Fibroblast of peridontal ligament (primary cell): ENCODE data around the gene SINHCAF.
A peak's percentile ranks its signal among the peaks of the same experiment; 100 is the strongest.
"Not testable (repeated sequence)": the region's sequence is repeated elsewhere in the genome, so short reads cannot be mapped to it uniquely, and the experiment has no call there.

Experiments
- DNase-seq: peaks from one replicate; pipeline ENCODE4 v3.0.0-alpha.2; 2010; ENCODE audit errors: extremely low read depth

Gene SINHCAF

DNA sequence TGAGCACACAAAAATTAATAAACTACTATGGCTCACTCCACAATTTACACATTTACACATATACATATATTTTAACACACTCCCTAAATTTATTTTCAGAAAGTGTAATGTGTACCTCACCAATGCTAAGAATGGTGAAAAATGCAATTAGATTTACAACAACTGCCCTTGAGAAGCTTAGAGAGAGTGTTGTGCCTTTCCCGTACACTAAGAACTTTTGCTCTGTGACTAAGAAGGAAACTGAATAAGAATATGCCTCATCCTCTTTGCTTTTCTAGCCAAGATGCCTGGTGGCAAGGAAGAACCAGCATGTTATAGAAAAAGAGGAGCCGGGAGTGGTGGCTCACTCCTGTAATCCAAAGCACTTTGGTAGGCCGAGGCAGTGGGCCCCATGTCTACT lies 62.3 kb downstream of the SINHCAF start:
- DNase-seq = no peak

DNA sequence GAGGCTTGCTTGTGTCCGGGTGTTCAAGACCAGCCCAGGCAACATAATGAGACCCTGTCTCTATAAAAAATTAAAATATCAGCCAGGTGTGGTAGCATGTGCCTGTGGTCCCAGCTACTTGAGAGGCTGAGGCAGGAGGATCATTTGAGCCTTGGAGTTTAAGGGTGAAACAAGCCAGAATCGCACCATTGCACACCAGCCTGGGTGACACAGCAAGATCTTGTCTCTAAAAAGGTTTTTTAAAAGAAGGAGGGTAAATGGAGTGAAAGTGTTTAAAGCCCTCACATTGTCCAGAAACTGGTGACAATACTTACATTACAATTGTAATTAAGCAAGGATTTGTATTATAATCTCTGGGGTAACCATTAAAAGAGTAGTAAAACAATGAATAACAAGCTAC lies 64.2 kb downstream of the SINHCAF start:
- DNase-seq = no peak

DNA sequence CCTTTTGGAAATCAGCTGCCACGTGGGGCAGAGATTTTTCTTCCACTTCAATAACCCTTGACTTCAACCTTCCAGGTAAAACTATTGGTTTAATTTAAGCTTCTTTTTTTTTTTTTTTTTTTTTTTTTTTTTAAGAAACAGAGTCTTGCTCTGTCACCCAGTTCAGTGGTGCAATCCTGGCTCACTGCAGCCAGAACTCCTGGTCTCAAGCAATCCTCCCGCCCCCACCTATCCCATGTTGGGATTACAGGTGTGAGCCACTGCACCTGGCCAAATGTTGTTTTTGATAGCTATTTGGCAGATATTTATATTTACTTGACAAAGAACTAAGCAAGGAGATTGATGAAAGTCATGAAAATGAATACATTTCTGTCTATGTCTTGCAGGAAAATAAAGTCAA lies 65.1 kb downstream of the SINHCAF start:
- DNase-seq = no peak

DNA sequence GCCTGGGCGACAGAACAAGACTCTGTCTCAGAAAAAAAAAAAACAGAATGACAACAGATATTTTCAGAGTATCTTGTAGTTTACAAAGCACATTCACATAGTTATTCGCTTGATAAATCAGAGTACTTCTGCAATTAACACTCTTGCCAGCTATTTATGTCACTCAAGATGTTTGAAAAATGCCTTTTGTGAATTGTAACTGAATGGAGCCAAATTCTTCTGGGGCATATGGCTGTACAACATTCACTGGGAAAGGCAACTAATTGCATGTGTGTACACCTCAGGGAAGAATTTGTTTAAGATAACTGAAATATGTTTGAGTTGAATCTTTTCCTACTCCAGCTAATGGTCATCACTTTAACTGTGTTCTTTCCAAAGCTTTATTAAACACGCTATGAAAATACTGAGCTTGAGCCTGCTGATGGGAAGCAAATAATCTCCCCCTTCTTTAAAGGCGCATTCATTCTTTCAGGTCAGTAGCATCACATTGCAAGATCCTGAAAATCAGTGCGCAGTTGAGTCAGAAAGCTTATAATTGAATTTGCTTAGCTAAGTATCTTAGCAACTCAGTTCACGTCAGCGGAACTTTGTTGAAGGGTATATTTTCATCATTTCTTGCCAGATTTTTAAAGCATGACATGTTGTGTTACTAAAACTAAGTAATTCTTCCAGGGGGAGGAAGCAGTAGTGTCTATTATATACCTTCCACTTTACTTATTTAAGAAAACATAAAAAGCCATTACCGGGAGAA lies 66.6 kb downstream of the SINHCAF start:
- DNase-seq = no peak

DNA sequence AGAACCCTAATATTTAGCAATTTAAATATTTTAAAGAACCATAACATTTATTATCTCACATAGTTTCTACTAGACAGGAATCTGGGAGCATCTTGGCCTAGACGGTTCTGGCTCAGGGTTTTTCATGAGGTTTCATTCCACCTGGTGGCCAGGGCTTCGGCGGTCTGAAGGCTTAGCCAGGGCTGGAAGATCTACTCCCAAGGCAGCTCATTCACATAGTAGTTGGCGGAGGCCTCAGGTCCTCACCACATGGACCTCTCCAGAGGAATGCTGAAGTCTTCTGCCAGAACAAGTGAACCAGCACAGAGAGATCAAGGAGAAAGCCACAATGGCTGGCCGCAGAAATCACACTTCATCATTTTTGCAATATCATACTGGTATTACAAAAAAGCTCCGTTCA lies 68.2 kb downstream of the SINHCAF start:
- no peak for DNase-seq

DNA sequence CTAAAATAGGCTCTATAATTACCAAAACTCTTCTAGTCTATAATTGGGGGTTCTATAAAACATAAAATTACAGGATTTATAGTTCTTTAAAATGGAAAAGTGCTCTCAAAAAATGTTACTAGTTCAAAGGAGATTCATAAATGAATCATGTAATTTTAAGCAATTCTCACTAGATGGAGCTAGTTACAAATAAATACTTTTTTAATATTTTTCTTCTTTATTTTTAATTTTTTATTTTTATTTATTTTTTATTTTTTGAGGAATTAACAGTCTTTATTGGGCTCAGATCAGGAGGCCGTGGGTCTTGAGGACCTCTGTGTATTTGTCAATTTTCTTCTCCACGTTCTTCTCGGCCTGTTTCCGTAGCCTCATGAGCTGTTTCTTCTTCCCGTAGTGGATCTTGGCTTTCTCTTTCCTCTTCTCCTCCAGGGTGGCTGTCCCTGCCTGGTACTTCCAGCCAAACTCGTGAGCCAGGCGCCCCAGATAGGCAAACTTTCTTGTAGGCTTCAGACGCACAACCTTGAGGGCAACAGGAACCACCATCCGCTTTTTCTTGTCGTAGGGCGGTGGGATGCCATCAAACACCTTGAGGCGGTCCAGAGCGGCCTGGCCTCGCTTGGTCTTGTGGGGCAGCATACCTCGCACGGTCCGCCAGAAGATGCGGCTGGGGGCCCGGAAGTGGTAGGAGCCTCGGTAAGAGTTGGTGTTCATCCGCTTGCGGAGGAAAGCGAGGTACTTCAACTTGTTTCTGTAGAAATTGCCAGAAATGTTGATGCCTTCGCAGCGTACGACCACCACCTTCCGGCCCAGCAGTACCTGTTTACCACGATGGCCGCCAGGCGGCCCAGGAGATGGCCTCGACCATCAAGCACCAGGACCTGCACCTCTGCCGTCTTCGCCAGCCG lies 74.0 kb downstream of the SINHCAF start:
- DNase-seq = peak; percentile 14

DNA sequence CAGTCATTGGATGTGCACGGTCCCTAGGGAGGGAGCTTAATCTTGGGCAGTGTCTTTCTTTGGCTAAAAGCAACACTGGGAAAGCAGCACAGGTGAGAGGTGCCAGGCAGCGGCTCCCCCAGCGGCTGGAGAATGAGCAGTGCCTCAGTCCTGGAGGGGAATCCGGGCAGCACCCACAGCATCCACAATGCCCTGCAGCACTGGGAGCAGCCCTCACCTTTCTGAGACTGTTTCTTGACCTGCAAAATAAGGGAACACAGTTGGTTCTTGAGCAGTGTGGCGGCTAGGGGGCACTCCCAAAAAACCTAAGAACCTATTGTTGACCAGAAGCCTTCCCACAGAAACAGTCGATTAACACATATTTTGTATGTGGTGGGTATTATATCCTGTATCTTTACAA lies 75.8 kb downstream of the SINHCAF start:
- DNase-seq = no peak

DNA sequence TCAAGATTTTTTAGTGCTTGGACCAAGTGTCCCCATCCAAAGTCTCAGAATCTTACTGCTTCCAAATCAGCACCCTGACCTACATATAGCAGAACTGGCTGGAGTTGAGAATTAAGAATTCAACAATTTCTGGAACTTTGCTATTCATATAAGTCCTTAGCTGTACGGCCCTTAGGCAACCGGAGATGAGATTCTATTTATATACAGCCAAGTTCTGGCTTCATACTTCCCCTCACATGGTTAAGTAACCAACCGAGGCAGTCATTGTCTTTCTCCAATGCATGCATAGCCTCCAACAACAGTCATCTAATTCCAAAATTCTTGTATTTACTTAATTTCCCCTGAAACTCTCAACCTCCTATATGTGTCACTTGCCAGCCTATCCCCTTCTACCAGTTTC lies 76.6 kb downstream of the SINHCAF start:
- DNase-seq = no peak

DNA sequence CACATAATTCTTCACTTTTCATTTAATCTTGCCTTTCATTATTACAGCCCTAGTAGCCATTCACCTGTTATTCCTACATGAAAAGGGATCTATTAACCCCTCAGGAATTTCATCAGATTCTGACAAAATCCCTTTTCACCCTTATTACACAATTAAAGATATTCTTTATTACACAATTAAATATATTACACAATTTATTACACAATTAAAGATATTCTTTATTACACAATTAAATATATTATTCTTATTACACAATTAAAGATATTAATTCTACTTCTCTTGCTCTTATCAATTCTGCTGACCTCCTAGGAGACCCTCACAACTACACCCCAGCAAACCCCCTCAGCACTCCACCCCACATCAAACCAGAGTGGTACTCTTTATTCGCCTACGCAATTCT lies 77.1 kb downstream of the SINHCAF start:
- DNase-seq = no peak

DNA sequence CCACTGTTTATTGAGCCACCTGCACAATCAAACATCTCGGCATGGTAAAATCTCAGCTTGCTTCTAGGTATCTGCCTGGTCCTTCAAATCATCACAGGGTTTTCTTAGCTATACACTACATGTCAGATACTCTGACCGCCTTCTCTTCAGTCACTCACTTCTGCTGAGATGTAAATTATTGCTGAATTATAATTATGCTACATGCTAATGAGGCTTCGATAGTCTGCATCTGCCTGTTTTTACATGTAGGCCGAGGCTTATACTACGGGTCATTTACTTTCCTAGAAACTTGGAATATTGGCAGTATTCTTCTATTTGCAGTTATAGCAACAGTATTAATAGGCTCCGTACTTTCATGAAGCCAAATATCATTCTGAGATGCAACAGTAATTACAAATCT lies 77.6 kb downstream of the SINHCAF start:
- no peak for DNase-seq

DNA sequence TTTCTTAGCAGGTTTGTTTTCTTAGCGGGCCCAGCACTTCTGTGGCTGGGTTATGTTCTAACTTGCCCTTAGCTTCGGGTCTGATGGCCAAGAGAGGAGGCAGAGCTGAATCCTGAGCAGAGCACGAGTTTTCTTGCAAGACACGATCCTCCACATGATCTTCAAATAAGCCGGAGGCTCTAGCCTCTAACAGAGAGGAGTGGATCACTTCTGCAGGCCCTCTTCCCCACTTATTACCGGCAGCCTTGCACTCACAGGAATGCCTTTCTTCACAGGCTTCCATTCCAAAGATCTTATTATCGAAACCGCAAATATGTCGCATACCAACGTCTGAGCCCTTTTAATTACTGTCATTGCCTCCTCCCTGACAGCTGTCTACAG lies 79.5 kb downstream of the SINHCAF start:
- DNase-seq = peak; percentile 3

DNA sequence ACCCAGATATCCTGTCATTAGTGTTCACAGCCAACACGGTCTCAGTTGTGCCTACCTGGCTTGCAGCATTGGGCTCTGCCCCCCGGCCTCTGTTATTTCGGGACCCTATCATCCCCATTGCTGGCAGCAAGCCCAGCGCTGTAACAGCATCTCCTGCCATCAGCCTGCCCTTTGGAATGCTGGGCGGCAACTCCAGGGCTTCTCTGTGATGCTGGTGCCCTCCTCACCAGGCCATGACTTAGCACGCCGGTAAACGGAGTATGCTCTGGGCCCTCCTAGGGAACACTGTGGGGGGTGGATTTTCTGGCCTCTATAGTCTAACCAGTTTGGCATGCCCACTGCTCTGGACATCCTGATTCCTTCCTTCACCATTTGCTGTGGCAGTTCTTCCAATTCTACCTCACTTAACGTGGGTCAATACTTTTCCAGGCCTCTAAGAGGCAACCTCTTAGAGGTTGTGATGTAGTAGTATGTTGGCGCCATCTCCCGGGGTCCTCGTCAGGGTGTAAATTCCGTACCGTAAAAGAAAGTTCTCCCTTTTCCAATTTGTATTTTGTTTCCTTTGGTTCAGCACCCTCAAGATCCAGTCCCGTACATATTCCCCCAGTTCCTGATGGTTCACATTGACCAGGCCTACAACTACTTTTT lies 80.0 kb downstream of the SINHCAF start:
- DNase-seq = no peak

DNA sequence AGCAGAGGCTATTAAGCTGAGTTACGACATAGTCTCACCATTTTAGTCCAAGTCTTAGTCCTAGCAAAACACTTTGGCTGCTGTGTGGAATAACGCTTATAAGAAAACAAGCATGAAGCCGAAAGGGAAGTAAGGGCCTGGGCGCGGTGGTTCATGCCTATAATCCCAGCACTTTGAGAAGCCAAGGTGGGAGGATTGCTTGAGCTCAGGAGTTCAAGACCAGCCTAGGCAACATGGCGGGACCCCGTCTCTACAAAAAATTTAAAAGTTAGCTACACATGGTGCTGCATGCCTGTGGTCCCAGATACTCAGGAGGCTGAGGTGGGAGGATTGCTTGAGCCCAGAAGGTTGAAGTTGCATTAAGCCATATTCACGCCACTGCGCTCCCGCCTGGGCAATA lies 83.5 kb downstream of the SINHCAF start:
- not testable (repeated sequence) for DNase-seq

DNA sequence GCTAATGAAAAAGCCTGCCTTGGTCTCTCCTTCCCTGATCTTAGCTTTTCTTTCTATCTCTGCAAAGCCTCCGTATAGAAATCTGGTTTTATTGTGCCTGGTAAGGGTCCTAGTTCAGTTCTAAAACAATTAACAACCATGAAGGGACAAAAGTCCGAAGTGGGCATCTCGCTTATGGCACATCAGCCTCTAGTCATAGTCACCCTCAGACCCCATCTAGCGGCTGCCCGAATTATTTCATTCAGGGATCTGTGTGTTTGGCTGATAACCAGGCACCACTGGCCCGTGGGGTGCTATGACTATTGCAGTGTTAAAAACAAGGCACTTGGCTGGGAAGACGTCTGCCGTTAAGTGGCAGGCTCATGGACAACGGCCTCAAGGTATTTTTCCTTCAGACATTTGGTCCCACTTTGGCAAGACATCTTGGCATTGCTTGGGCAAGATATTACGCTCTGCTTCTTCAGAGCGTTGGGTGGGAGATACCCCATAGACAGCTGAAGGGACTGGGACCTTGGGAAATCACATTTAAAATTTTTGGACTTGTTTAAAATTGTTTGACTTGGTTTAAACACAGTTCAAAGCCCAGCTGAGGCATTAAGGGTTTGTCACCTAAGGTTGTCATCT lies 87.1 kb downstream of the SINHCAF start:
- DNase-seq = peak; percentile 62

DNA sequence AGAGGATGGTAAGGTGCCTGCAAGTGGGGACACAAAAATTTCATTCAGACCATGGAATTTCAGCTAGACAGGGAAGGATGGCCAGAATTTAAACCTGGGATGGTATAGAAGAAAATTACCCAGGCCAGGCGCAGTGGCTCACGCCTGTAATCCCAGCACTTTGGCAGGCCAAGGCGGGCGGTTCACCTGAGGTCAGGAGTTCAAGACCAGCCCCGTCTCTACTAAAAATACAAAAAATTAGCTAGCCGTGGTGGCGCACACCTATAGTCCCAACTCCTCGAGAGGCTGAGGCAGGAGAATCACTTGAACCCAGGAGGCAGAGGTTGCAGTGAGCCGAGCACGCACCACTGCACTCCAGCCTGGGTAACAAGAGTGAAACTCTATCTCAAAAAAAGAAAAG lies 87.6 kb downstream of the SINHCAF start:
- not testable (repeated sequence) for DNase-seq

DNA sequence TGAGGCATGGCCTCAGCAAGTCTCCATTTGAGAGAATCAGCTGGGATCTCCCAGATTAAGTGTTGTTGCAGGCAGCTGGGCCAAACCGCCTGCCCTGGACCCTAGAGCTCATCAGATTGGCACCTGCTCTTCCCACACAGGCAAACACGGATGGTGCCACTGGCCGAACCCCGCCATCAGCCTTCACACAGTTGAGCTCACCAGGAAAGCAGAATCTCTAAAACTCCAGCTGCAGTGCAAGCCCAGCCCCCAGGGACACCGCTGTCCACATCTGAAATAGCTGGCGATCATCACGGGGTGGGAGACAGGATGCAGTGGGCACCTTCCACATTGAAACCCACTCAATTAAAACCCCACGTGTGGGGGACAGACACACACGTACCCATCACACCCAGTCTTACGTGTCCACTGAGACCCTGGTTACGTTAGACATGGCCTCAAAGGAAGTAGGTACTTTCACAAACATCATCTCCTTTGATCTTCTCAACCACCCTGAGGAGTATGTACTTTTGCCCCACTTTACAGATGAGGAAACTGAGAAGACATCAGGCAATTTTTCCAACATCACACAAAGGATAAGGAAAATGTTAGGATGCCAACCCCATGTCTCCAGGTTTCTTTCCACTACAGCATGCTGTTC lies 88.8 kb downstream of the SINHCAF start:
- DNase-seq = no peak

DNA sequence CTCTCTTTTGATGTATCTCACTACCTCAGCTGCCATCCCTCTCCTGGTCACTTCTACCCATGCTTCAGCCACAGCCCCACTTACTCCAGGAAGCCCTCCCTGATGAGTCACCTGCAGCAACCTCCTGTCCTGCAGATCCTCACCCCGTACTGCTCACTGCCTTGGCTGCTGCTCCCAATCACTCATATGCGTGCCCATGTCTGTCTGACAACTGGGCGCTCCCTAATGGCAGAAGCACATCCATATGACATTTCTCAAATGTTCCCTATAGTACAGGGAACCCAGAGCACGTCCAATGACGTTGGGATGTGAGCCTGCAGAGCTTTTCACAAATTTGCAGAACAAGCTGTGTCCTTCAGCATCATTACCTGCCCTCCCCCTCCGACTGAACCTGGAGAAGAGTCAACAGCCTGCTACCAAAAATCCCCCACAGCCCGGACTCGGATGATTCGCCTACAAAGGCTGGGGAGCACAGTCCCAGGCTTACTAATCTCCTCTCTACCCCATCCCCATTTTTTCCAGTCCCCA lies 90.0 kb downstream of the SINHCAF start:
- DNase-seq = no peak

DNA sequence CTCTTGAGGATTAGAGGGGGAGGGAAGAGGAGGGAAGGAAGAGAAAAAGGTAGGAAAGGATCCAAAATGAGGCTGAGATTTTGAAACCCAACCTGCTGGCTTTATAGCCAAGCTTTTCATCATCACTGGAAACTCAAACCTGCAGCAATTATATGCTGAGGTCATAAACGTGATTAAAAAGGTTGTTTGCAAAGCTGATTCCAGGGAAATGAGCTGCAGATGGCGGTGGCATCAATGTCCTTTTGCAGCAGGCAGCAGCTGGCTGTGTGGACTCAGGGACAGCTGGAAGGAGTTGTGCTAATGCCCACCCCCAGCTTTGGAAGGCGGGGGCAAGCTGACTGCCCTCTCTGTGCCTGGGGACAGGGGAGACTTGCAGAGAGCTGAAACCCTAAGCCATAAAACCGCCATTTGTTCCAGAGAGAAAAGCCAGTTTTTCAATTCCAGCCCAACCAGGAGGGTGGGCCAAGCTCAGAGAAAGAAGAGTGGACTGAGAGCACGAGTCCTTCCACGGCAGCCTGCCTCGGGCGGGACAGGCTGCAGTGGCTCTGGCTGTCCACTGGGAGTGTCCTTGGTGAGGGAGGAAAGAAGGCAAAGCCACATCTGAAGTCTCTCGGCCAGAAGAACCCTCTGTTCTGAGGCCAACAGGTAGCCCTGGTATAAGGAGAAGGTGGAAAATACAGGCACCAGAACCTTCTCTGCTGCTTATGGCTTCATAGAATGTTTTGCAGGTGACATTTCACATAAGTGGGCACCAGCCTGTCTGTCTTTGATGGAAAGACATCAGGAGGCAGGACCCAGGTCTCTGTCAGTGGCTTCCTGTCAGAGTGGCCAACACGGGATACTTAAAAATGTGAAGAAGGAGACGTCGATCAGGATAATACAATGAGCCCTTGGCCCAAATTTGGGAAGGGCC lies 90.7 kb downstream of the SINHCAF start:
- DNase-seq = peak; percentile 26

DNA sequence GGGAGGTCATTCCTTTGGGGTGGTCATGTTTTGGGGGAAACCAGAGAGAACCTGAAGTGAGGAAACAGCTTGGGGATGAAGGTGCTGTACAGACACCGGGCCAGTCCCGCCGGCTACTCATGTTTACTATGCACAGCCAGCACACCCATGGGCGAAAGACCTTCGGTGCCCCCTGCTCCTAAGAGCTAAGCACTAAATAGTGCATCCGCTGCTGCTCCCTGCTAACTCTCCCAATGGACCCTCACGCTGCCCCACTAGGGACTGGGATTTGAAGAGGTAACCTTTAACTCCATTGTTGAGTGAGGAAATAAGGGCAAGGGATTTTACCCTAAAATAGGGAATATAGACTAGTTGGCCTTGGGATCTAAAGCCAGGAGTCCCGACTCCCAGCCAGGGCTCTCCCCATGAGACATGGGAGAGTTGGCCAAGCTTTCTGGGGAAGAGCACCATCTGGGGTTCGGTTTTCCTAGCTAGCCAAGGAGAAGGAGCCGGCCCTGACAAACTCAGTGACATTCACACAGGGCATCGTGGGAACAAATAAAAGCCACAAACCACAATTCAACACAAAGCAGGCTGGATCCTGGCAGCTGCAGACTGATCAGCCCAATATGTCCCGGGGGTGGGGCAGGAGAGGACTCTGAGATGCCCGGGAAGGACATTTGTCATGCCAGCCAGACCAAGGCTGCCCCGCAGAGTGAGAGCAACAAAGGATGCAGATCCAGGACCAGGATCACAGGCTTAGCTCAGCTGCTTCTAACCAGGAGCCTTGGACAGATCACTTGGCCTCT lies 91.7 kb downstream of the SINHCAF start:
- no peak for DNase-seq
